ENCODE results near the gene SSRP1.

SSRP1 gene

GRCh38 chr11:57313071-57313787, 22.5 kb downstream of the SSRP1 start:
- Histone ChIP-seq H3K4me2 (ENCODE audit: low read depth, low read length, poor library complexity, severe bottlenecking) (no peak overlapping the region), H3K9ac (ENCODE audit: low read depth, low read length, poor library complexity, severe bottlenecking) (no peak overlapping the region), H3F3A (ENCODE audit: low read depth) (no peaks in the 10 kb centered on the region), H2AFZ (ENCODE audit: low read length) (no peak overlapping the region), H4K20me1 (ENCODE audit: insufficient read depth, low read length, poor library complexity, severe bottlenecking) (no peaks in the 10 kb centered on the region), H3K27me3 (ENCODE audit: insufficient read depth, low read length, poor library complexity, severe bottlenecking) (no peaks in the 10 kb centered on the region), H3K9me3 (ENCODE audit: insufficient read depth, low read depth, low read length) (no peaks in the 10 kb centered on the region), H3K4me1 (ENCODE audit: insufficient read depth, low read length, poor library complexity, severe bottlenecking) (peaks cover 31% of the 10 kb centered on the region), H3K4me3 (ENCODE audit: low read length, poor library complexity, severe bottlenecking) (no peak overlapping the region), H3K79me2 (ENCODE audit: insufficient read depth, low read length) (no peaks in the 10 kb centered on the region), H3K36me3 (ENCODE audit: insufficient read depth, low read length) (0 out of 2 replicates have a peak, but pooled peaks cover 5% of the 10 kb centered on the region), H3K9me2 (replicated peaks; ENCODE audit: low read depth, low read length) (no peaks in the 10 kb centered on the region)
- TF ChIP-seq CTCF (conservative IDR thresholded peaks at IDR 0.05; ENCODE audit: low read length) (no peak), EZH2phosphoT487 (IDR thresholded peaks at IDR 0.05; ENCODE audit: borderline replicate concordance) (no peak)

- Histone ChIP-seq H3K9me2 (replicated peaks; ENCODE audit: low read depth, low read length) (no peaks in the 10 kb centered on the region), H3K36me3 (ENCODE audit: insufficient read depth, low read length) (0 out of 2 replicates have a peak, but pooled peaks cover 3% of the 10 kb centered on the region), H3K27me3 (ENCODE audit: insufficient read depth, low read length, poor library complexity, severe bottlenecking) (no peaks in the 10 kb centered on the region), H3K4me3 (ENCODE audit: low read length, poor library complexity, severe bottlenecking) (no peak overlapping the region), H3F3A (ENCODE audit: low read depth) (no peaks in the 10 kb centered on the region), H3K4me1 (ENCODE audit: insufficient read depth, low read length, poor library complexity, severe bottlenecking) (peaks cover 31% of the 10 kb centered on the region), H4K20me1 (ENCODE audit: insufficient read depth, low read length, poor library complexity, severe bottlenecking) (no peaks in the 10 kb centered on the region), H2AFZ (ENCODE audit: low read length) (no peak overlapping the region), H3K9ac (ENCODE audit: low read depth, low read length, poor library complexity, severe bottlenecking) (no peak overlapping the region), H3K4me2 (ENCODE audit: low read depth, low read length, poor library complexity, severe bottlenecking) (no peak overlapping the region), H3K79me2 (ENCODE audit: insufficient read depth, low read length) (no peaks in the 10 kb centered on the region), H3K9me3 (ENCODE audit: insufficient read depth, low read depth, low read length) (no peaks in the 10 kb centered on the region)
- no peak for TF ChIP-seq EZH2phosphoT487 (IDR thresholded peaks at IDR 0.05; ENCODE audit: borderline replicate concordance)
- no peak for TF ChIP-seq CTCF (conservative IDR thresholded peaks at IDR 0.05; ENCODE audit: low read length)
Measured at GRCh38 chr11:57312511-57313021, 23.1 kb downstream of the SSRP1 start.

- Histone ChIP-seq H3K9me3 (ENCODE audit: insufficient read depth, low read depth, low read length) (no peaks in the 10 kb centered on the region), H3K27me3 (ENCODE audit: insufficient read depth, low read length, poor library complexity, severe bottlenecking) (no peaks in the 10 kb centered on the region), H3K9ac (ENCODE audit: low read depth, low read length, poor library complexity, severe bottlenecking) (peak overlapping the region; percentile 70), H3K4me2 (ENCODE audit: low read depth, low read length, poor library complexity, severe bottlenecking) (peak overlapping the region; percentile 96), H3F3A (ENCODE audit: low read depth) (no peaks in the 10 kb centered on the region), H3K79me2 (ENCODE audit: insufficient read depth, low read length) (no peaks in the 10 kb centered on the region), H3K9me2 (replicated peaks; ENCODE audit: low read depth, low read length) (no peaks in the 10 kb centered on the region), H4K20me1 (ENCODE audit: insufficient read depth, low read length, poor library complexity, severe bottlenecking) (no peaks in the 10 kb centered on the region), H3K36me3 (ENCODE audit: insufficient read depth, low read length) (no peaks in the 10 kb centered on the region), H2AFZ (ENCODE audit: low read length) (peak overlapping the region; percentile 66; the same call in 1 of the 2 replicates), H3K4me3 (ENCODE audit: low read length, poor library complexity, severe bottlenecking) (peak overlapping the region; percentile 75), H3K4me1 (ENCODE audit: insufficient read depth, low read length, poor library complexity, severe bottlenecking) (peaks cover 28% of the 10 kb centered on the region)
- TF ChIP-seq EZH2phosphoT487 (IDR thresholded peaks at IDR 0.05; ENCODE audit: borderline replicate concordance) (no peak), CTCF (conservative IDR thresholded peaks at IDR 0.05; ENCODE audit: low read length) (no peak)
Measured at GRCh38 chr11:57311109-57311936, 24.4 kb downstream of the SSRP1 start.

All from Loucy (cell line).